GM19463 (cell line): ENCODE results near the gene PCBP2.
"Not testable (repeated sequence)": the region's sequence is repeated elsewhere in the genome, so short reads cannot be mapped to it uniquely, and the experiment has no call there.

Experiments
- ATAC-seq: cut with Tn5 transposase; IDR thresholded peaks from one replicate; pipeline ENCODE4 v1.9.1; 2021; ENCODE audit warnings: mild to moderate bottlenecking, moderate library complexity; ENCODE audit not compliant: unreplicated experiment

PCBP2 gene

DNA sequence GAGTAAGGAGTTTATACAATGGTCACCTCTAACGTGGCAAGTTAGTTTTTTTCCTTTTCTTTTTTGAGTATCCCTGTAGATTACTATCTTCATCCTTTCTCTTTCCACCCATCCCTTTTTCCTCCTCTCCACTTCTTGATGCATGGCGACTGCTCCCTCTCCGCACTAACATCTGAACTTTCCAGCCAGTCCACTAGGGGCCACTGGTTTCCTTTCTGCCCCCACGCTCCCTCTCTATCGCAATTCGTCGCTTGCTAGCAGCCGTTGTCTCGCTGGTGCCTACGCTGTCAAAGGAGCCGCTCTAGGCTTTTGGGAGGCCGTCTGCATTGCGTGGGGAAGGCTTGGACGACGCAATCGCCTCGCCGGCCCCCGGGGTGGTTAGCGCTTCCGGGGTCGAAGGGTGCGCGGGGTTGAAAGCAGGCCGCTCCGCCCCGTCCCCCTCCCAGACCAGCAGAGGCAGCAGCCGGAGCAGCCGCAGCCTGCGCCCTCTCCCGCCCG is at the start of gene PCBP2:
Gene PCBP2 (plus strand): TSS at position 442 of the 498 bp plus-strand sequence. CDS start 2,699 bp downstream, outside the sequence.
- ATAC-seq = peak; percentile 98

DNA sequence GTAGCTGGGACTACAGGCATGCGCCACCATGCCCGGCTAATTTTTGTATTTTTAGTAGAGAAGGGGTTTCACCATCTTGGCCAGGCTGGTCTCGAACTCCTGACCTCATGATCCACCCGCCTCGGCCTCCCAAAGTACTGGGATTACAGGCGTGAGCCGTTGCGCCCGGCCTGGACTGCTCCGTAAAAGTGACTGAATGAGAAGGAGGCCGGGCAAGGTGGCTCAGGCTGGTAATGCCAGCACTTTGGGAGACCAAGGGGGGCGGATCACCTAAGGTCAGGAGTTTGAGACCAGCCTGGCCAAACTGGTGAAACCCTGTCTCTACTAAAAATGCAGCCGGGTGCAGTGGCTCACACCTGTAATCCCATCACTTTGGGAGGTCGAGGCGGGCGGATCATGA is 49.6 kb upstream of the PCBP2 start:
- ATAC-seq = not testable (repeated sequence)

DNA sequence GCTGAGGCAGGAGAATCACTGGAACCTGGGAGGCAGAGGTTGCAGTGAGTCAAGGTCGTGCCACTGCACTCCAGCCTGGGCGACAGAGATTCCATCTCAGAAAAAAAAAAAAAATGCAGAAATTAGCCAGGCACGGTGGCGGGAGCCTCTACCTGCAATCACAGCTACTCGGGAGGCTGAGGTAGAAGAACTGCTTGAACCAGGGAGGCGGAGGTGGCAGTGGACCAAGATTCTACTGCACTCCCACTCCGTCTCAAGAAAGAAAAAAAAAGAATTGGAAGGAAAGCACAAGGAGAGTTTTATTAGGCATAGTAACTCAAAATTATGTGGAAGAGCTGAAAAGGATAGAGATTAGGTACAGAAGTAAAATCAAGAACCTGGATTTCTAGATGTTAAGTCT is 49.0 kb upstream of the PCBP2 start:
- no peak for ATAC-seq

DNA sequence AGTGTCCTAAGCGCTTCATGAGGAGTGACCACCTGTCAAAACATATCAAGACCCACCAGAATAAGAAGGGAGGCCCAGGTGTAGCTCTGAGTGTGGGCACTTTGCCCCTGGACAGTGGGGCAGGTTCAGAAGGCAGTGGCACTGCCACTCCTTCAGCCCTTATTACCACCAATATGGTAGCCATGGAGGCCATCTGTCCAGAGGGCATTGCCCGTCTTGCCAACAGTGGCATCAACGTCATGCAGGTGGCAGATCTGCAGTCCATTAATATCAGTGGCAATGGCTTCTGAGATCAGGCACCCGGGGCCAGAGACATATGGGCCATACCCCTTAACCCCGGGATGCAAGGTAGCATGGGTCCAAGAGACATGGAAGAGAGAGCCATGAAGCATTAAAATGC is 41.0 kb upstream of the PCBP2 start:
- no peak for ATAC-seq

DNA sequence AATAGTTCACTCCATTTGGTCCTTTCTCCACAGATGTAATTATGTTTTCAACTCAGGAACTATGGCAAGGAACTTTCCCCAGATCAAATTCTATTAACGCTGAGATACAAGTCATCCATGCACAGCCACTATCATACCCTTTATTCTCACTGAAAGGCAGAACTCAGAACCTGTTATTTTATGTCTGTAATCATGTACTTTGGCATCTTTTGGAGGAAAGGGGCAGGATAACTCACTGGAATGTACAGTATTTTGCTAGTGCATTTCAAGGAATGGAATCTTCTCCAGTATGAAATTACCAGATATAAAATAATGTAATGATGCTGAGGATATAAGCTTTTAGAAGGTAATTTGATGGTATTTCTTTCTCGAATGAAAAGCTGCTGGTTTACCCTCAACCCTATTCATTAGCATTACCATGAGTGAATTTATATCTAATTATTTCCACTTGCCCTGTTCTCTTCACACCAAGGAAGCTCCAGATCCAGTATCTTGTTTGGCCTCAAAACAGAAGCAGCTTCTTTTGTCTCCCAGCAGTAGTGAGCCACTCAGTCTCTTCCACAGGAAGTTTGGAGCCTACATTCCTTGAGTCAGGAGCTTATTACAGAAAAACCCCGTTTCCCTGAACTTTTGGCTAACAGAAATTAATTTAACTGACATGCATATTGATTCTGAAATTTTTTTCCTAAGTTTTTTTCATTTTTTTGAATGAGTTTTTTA is 38.3 kb upstream of the PCBP2 start:
- no peak for ATAC-seq

DNA sequence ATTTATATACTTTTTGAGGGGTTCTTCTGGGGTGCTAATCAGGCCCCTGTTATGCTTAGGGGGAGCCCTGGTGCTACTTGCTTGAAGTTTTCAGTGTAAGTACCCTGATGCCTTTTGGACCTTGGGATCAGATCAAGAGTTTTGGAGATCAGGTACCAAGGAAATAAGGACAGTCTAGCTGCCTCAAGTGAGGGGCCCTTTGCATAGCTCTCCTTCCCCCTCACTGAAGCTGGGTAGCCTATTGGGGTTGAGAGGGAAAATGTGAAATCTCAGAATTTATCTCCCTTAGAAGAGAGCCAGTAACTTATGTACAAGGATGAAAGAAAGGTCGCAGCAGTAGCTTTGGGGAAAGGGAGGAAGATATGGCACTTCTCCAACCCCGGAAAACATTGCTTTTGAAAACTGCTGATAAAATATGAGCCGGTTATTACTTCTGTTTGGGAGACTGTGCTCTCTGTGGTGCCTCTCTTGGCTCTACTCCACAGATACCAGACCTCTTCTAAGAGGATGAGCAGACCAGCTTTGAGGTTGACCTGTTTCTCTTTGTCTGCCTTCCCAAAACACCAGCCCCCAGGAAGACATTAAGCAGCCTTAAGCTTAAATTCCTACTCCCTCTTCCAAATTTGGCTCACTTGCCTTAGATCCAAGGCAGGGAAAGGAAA is 37.0 kb upstream of the PCBP2 start:
- no peak for ATAC-seq

DNA sequence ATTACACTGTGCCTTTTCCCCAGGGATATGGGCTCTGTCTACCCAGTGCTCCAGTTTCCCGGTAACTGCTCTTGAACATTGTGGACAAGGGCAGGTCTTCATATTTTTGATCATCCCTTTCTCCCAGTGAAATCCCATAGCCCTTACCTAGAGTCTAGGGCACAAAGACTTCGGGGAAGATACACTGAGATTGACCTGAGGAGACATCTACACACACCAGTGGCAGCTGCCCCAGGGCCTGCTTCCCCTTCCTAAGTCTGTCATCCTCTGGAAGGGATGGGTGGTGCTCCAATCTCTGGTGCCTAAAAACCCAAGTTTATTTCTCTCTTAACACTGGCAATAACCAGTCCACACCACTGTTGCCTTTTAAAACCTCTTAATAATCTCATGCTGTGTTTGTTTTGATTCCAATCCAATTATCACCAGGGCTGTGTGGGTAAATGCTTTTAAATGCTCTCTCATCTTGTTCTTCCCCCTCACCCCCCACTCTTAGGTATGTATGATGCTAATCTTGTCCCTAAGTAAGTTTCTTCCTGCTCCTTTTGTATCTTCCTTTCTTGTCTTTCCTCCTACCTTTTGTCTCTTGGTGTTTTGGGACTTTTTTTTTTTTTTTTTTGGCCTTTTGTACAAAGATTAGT is 36.0 kb upstream of the PCBP2 start:
- ATAC-seq = not testable (repeated sequence)

DNA sequence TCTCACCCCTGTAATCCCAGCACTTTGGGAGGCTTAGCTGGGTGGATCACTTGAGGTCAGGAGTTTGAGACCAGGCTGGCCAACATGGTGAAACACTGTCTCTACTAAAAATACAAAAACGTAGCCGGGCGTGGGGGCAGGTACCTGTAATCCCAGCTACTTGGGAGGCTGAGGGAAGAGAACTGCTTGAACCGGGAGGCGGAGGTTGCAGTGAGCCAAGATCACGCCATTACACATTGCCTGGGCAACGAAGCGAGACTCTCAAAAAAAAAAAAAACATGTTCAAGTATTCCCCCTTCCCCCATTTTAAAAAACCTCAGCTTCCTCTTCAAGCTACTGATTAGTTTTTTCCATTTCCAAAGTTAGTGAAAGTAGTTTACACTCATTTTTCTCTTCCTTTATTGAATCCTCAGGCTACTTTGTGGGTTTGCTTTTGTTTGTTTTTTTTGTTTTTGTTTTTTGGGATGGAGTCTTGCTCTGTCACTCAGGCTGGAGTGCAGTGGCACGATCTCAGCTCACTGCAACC is 34.5 kb upstream of the PCBP2 start:
- ATAC-seq = not testable (repeated sequence)

DNA sequence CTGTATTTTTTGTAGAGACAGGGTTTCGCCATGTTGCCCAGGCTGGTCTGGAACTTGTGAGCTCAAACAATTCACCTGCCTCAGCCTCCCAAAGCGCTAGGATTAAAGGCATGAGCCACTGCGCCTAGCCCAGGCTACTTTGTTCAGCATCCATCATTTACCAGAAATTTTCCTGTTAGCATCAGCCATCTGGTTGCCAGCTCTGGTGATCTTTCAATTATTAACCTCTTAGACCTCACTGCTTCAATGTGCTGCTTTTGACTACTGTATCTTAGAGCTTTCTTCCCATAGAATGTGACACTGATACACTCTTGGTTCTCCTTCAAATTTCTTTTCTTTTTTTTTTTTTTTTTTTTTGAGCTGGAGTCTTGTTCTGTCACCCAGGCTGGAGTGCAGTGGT is 33.7 kb upstream of the PCBP2 start:
- ATAC-seq = no peak

DNA sequence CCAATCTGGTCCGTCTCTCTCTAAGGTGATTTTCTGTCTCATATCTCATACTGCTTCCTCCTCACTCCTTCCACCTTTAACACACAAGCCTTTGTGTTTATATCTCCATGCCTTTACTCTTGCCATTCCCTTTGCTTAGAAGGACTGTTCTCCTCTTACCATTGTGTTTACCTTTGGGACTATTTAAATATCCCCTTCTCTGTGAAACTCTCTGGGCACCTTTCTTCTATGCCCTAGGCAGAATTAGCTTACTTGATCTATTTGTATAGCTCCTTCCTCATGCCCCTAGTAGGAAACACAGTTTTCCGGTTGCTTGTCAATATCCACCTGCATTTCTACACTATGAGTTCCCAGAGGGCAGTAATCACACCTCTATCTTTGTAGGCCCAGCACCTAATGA is 32.1 kb upstream of the PCBP2 start:
- ATAC-seq = no peak

DNA sequence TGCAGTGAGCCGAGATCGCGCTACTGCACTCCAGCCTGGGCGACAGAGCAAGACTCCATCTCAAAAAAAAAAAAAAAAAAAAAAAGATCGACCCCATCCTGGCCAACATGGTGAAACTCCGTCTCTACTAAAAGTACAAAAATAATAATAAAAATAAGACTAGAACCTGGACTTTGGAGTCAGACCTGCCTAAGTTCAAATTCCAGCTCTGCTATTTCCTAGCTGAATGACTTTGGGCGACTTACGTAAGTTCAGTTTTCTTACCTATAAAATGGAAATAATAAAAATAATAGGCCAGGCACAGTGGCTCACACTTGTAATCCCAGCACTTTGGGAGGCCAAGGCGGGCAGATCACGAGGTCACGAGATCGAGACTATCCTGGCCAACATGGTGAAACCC is 29.7 kb upstream of the PCBP2 start:
- not testable (repeated sequence) for ATAC-seq

DNA sequence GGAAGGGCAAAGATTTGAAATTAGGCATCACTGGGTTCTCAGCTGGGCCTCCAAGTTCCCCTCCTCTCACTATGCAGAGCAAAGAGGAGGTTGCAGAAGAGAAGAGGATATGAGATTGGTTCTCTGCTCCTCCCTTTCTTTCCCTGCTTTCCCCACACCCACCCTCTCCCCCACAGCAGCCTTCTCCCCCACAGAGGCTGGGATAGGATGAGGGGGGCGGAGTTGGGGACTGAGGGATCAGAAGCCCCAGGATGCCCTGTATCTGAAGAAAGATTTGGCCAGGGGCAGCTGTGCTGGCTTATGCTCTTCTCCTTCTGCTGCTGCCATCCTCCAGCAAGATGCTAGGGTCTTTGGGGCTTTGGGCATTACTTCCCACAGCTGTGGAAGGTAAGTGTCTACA is 28.3 kb upstream of the PCBP2 start, which contains the start of gene AMHR2:
Gene AMHR2 (plus strand): TSS at position 259 of the 400 bp plus-strand sequence. CDS start 80 bp downstream, at position 339.
- ATAC-seq = no peak

DNA sequence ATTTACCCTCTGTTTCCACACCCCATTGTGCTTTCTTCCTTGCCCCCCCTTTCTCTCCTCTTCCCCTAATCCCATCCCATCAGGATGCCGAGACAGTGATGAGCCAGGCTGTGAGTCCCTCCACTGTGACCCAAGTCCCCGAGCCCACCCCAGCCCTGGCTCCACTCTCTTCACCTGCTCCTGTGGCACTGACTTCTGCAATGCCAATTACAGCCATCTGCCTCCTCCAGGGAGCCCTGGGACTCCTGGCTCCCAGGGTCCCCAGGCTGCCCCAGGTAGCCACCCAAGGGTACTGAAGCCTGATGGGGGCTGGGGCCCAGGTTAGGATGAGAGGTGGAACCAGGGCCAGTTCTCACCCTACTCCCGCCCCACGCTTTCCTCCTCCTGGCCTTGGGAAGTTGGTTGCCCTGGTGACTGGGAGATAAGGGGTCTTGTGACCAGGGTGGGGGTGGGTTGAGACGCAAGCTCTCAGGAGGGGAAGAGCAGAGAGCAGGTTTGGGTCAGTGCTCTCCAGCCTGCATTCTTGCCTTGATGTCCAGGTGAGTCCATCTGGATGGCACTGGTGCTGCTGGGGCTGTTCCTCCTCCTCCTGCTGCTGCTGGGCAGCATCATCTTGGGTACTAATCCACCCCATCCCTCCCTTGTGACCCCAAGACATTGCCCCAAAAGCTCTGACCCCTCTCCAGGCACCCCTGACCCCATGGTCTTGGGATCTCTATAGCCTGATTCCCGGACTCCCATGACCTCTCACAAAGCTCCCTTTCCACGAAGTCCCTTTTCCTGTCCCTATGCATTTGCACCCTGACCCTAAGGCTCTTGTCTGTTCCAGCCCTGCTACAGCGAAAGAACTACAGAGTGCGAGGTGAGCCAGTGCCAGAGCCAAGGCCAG is 27.0 kb upstream of the PCBP2 start:
- no peak for ATAC-seq

DNA sequence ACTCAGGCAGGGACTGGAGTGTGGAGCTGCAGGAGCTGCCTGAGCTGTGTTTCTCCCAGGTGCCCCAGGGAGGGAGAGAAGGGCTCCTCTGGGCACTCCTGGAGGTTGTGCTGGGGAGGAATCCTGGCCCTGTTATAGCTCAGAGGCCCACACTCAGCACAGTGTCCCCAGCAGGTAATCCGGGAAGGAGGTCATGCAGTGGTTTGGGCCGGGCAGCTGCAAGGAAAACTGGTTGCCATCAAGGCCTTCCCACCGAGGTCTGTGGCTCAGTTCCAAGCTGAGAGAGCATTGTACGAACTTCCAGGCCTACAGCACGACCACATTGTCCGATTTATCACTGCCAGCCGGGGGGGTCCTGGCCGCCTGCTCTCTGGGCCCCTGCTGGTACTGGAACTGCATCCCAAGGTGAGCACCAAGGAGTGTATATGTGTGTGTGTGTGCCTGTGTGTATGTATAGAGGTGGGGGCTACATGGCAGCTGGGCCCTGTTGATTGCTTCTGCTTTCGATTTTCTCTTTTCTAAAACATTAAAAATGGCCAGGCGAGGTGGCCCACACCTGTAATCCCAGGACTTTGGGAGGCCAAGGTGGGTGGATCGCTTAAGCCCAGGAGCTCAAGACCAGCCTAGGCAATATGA is 26.3 kb upstream of the PCBP2 start:
- no peak for ATAC-seq

DNA sequence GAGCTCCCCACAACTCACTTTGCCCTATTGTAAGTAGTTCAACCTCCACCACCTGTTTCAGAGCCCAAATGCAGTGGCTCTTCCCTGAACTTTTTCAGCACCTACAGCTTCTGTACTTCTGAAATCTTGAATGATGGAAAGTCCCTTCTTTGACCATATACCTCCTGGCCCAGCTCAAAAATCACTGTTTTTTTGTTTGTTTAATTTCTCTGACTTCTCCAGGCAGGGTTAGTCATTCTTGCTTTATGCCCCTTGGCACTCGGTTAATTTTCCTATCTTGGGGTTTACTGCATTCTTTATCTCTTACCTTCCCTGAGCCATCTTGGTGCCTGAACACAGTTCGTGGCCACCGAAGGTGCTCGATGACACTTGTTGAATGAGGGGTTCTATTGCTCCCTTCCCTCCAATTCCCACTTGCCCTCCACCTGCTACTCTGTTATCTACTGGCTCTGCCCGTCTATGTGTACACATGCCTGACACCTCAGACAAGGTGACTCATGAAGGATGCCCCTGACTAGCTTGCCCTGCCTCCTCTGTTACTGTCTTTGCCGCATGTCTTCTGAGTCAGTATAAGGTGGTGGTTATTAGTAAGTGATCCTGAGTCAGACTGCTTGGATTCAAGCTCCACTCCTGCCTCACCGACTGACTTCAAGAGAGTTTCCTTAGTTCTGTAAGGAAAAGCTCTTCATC is 23.9 kb upstream of the PCBP2 start:
- ATAC-seq = no peak

DNA sequence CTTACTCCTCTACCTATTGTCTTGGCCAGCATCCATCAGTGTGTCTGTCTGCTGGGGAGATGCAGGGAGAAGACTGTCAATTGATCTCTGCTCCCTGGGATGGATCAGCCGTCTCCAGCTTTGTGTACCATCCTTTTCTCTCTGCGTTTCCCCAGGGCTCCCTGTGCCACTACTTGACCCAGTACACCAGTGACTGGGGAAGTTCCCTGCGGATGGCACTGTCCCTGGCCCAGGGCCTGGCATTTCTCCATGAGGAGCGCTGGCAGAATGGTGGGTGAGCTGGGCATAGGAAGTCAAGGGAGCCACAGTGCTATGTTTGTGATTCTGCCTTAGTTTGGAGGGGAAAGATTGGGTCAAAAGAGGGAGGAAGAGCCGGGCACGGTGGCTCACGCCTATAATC is 23.2 kb upstream of the PCBP2 start:
- ATAC-seq = no peak

DNA sequence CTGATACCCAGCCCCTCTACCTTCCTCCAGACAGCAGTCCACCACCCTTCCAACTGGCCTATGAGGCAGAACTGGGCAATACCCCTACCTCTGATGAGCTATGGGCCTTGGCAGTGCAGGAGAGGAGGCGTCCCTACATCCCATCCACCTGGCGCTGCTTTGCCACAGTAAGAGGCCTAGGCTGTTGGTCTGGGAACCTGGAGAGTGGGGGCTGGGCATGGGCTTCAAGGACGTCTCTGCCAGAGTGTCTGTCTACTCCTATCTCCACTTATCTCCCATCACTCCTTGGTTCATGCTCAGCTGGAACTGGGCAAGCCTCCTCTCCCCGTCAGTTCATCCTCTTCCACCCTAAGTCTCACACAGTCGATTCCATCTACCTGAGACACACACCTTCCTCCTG is 21.8 kb upstream of the PCBP2 start:
- ATAC-seq = no peak

DNA sequence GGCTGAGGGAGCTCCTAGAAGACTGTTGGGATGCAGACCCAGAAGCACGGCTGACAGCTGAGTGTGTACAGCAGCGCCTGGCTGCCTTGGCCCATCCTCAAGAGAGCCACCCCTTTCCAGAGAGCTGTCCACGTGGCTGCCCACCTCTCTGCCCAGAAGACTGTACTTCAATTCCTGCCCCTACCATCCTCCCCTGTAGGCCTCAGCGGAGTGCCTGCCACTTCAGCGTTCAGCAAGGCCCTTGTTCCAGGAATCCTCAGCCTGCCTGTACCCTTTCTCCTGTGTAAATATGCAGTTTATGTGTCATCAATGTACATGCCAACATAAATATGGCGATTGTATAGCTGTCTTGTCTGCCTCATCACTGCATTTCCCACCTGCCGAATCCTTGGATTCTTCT is 20.7 kb upstream of the PCBP2 start:
- no peak for ATAC-seq

DNA sequence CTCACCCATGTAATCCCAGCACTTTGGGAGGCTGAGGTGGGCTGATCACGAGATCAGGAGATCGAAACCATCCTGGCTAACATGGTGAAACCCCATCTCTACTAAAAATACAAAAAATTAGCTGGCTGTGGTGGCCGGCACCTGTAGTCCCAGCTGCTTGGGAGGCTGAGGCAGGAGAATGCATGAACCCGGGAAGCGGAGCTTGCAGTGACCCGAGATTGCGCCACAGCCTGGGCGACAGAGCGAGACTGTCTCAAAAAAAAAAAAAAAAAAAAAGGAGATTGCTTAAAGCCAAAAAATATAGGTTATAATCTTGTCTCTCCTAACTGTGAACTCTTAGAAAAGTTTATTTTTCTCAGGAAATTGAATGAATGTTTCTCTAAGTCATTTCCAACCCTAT is 16.6 kb upstream of the PCBP2 start:
- ATAC-seq = not testable (repeated sequence)
